SK-N-SH (cell line): ENCODE results near the gene FBXO17. TPM values are rescaled to one million over a fixed set of nuclear protein-coding genes. Genes with fewer than 3 reads are reported as not detected.
"Not testable (repeated sequence)": the region's sequence is repeated elsewhere in the genome, so short reads cannot be mapped to it uniquely, and the experiment has no call there.

Experiments
- CTCF ChIA-PET: fragments of 300-600, 350-600 bp; formaldehyde crosslinking; extraction: SDS; loops from one replicate; lab custom pipeline; 2021; lab: Yijun Ruan, JAX
- POLR2A ChIA-PET: fragments of 350-600 bp; sonication (Branson Sonifier 250); formaldehyde crosslinking; extraction: SDS; loops from one replicate; lab custom pipeline; 2020; ENCODE audit warnings: antibody characterized with exemption, inconsistent platforms; lab: Yijun Ruan, JAX
- DNase-seq: peaks from one replicate; pipeline ENCODE4 v3.0.0; 2012
- H2AFZ ChIP-seq: fragments of 200-600 bp; sonication (generic); 2 replicates; pipeline ENCODE4 v1.8.1; 2016; ENCODE audit warnings: antibody characterized with exemption, mild to moderate bottlenecking, low read depth
- H3F3A ChIP-seq: fragments of 200-600 bp; sonication (generic); replicated peaks from 2 replicates; pipeline ENCODE3; 2016; ENCODE audit warnings: antibody characterized with exemption, mild to moderate bottlenecking; ENCODE audit not compliant: insufficient read depth
- H3K27ac ChIP-seq, 2 experiments: fragments of 200-500 bp in 1 of 2; fragments of 200-600 bp in 1 of 2; sonication (Bioruptor generic) in 1 of 2; sonication (generic), shearing (Covaris generic) in 1 of 2; 2 replicates each; pipeline versions ENCODE4 v1.5.1 to v1.6.1; 2014 to 2016; ENCODE audit warnings: low read depth in 2 of 2, inconsistent platforms in 1 of 2, low read length in 1 of 2, mild to moderate bottlenecking in 1 of 2, mixed read lengths in 1 of 2
- H3K27me3 ChIP-seq: fragments of 200-600 bp; sonication (generic), shearing (Covaris generic); 2 replicates; pipeline ENCODE4 v1.6.1; 2016; ENCODE audit warnings: mixed run types; ENCODE audit not compliant: insufficient read depth
- H3K36me3 ChIP-seq, 2 experiments: fragments of 200-500 bp in 1 of 2; fragments of 200-600 bp in 1 of 2; sonication (Bioruptor generic) in 1 of 2; sonication (generic) in 1 of 2; replicated peaks in 1 of 2; 2 replicates each; pipeline versions ENCODE3 to v1.5.1; 2014 to 2016; ENCODE audit warnings: low read length in 1 of 2, mild to moderate bottlenecking in 1 of 2; ENCODE audit not compliant: insufficient read depth in 2 of 2, control insufficient read depth in 1 of 2
- H3K4me1 ChIP-seq, 2 experiments: fragments of 200-500 bp in 1 of 2; fragments of 200-600 bp in 1 of 2; sonication (Bioruptor generic) in 1 of 2; sonication (generic), shearing (Covaris generic) in 1 of 2; 2 replicates each; pipeline versions ENCODE4 v1.5.1 to v1.6.1; 2014 to 2016; ENCODE audit warnings: low read depth in 1 of 2, low read length in 1 of 2, mixed run types in 1 of 2; ENCODE audit not compliant: insufficient read depth in 2 of 2, control insufficient read depth in 1 of 2
- H3K4me2 ChIP-seq: fragments of 200-600 bp; sonication (generic), shearing (Covaris generic); 2 replicates; pipeline ENCODE4 v1.6.1; 2017; ENCODE audit warnings: mixed run types
- H3K4me3 ChIP-seq, 2 experiments: fragments of 200-500 bp in 1 of 2; fragments of 200-600 bp in 1 of 2; sonication (Bioruptor generic) in 1 of 2; sonication (generic), shearing (Covaris generic) in 1 of 2; 2 replicates each; pipeline versions ENCODE4 v1.5.1 to v1.8.1; 2014 to 2016; ENCODE audit warnings: low read depth in 2 of 2, inconsistent platforms in 1 of 2, low read length in 1 of 2, mild to moderate bottlenecking in 1 of 2, mixed read lengths in 1 of 2, moderate library complexity in 1 of 2
- H3K79me2 ChIP-seq: fragments of 200-600 bp; sonication (generic); 2 replicates; pipeline ENCODE4 v1.8.1; 2017; ENCODE audit warnings: mild to moderate bottlenecking; ENCODE audit not compliant: insufficient read depth
- H3K9ac ChIP-seq: fragments of 200-600 bp; sonication (generic); 2 replicates; pipeline ENCODE4 v1.6.1; 2017; ENCODE audit warnings: mixed run types
- H3K9me2 ChIP-seq: fragments of 200-600 bp; sonication (generic); 2 replicates; pipeline ENCODE4 v1.6.1; 2017; ENCODE audit warnings: mixed run types
- H3K9me3 ChIP-seq: fragments of 200-600 bp; sonication (generic); 2 replicates; pipeline ENCODE4 v1.6.1; 2017; ENCODE audit warnings: mixed run types, mild to moderate bottlenecking, moderate library complexity
- H4K20me1 ChIP-seq: fragments of 200-600 bp; sonication (generic); 2 replicates; pipeline ENCODE4 v1.6.1; 2017; ENCODE audit warnings: mild to moderate bottlenecking, mixed run types; ENCODE audit not compliant: insufficient read depth
- GATA2 ChIP-seq: sonication (generic); formaldehyde crosslinking; IDR thresholded peaks from 2 replicates; pipeline ENCODE4 v1.5.0; 2020; ENCODE audit warnings: mild to moderate bottlenecking, missing genetic modification reagents
- IRF3 ChIP-seq: fragments of 150-350 bp; IDR thresholded peaks from 2 replicates; pipeline ENCODE4 v1.6.1; 2016; ENCODE audit warnings: mild to moderate bottlenecking, low read depth, low read length
- MEF2A ChIP-seq: IDR thresholded peaks from 2 replicates; pipeline ENCODE4 v1.4.0; 2012; ENCODE audit warnings: low read depth, borderline replicate concordance
- MXI1 ChIP-seq: IDR thresholded peaks from 2 replicates; pipeline ENCODE4 v1.6.1; 2012; ENCODE audit warnings: mild to moderate bottlenecking, low read depth, low read length, improper control_type of control experiment
- NRF1 ChIP-seq: IDR thresholded peaks from 2 replicates; pipeline ENCODE4 v1.6.1; 2012; ENCODE audit warnings: low read depth, mild to moderate bottlenecking, low read length
- RCOR1 ChIP-seq: fragments of 150-350 bp; IDR thresholded peaks from 2 replicates; pipeline ENCODE4 v1.6.1; 2017; ENCODE audit warnings: antibody characterized with exemption, low read length
- RXRA ChIP-seq: IDR thresholded peaks from 2 replicates; pipeline ENCODE4 v1.4.0; 2012; ENCODE audit warnings: low read depth, mild to moderate bottlenecking, borderline replicate concordance
- SMC3 ChIP-seq: IDR thresholded peaks from 2 replicates; pipeline ENCODE4 v1.6.1; 2012; ENCODE audit warnings: low read depth, low read length, improper control_type of control experiment
- TCF12 ChIP-seq: IDR thresholded peaks from 2 replicates; pipeline ENCODE4 v1.4.0; 2012
- TEAD4 ChIP-seq: IDR thresholded peaks from 2 replicates; pipeline ENCODE4 v1.4.0; 2012; ENCODE audit warnings: mild to moderate bottlenecking, borderline replicate concordance; ENCODE audit not compliant: insufficient read depth
- YY1 ChIP-seq: IDR thresholded peaks from 2 replicates; pipeline ENCODE4 v1.4.0; 2012; ENCODE audit warnings: low read depth, mild to moderate bottlenecking
- WGBS: methylation state at CpG from one replicate; pipeline ENCODE4 v1.1.6; 2017; ENCODE audit warnings: low lambda C conversion rate; 5-methylcytosine and 5-hydroxymethylcytosine counted together
- polyA plus RNA-seq, 3 experiments: library from polyadenylated mRNA; depleted of rRNA; stranded (reverse); fragments of >200 nt; gene quantifications; 2 replicates each; pipeline ENCODE4 v1.2.3, GENCODE V29; 2012
- TF ChIP-seq, protein P1 (sequence below): IDR thresholded peaks from 2 replicates; pipeline ENCODE4 v1.4.0; 2012; ENCODE audit warnings: low read depth, borderline replicate concordance
- TF ChIP-seq, protein P2 (sequence below): IDR thresholded peaks from 2 replicates; pipeline ENCODE4 v1.6.1; 2012; ENCODE audit warnings: mild to moderate bottlenecking, low read depth, low read length, moderate library complexity

FBXO17 gene
- polyA plus RNA-seq, 1 of the 3 experiments (the other 2 are of a cell fraction): 40.7 TPM

DNA sequence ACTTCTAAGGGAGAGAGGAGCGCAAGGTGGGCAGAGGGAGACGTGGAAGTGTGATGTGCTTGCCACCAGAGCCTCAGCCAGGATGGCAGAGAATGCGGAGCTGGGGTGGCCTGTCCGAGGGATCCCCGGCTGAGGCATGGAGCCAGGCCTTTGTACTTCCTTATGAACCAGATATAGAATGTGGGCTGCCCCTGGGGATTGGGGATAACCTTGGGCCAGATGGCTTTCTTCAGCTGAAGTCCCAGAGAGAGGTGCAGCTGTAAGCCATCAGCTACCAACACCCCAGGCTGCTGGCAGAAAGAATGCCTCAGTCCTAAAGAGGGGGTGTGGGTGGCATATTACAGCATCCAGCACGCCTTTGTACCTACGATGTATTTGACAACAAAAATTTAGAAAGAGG is 25.5 kb upstream of the FBXO17 start:
- H3K9ac ChIP-seq: no peak overlapping the region
- TF ChIP-seq TCF12 (no peak), SMC3 (no peak), RCOR1 (no peak), MEF2A (no peak), TEAD4 (no peak), MXI1 (no peak), IRF3 (no peak), NRF1 (no peak), GATA2 (CRISPR knock-in tag) (no peak), RXRA (no peak), YY1 (no peak)
- TF ChIP-seq, protein P1, sequence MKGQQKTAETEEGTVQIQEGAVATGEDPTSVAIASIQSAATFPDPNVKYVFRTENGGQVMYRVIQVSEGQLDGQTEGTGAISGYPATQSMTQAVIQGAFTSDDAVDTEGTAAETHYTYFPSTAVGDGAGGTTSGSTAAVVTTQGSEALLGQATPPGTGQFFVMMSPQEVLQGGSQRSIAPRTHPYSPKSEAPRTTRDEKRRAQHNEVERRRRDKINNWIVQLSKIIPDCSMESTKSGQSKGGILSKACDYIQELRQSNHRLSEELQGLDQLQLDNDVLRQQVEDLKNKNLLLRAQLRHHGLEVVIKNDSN: no peak
- TF ChIP-seq, protein P2, sequence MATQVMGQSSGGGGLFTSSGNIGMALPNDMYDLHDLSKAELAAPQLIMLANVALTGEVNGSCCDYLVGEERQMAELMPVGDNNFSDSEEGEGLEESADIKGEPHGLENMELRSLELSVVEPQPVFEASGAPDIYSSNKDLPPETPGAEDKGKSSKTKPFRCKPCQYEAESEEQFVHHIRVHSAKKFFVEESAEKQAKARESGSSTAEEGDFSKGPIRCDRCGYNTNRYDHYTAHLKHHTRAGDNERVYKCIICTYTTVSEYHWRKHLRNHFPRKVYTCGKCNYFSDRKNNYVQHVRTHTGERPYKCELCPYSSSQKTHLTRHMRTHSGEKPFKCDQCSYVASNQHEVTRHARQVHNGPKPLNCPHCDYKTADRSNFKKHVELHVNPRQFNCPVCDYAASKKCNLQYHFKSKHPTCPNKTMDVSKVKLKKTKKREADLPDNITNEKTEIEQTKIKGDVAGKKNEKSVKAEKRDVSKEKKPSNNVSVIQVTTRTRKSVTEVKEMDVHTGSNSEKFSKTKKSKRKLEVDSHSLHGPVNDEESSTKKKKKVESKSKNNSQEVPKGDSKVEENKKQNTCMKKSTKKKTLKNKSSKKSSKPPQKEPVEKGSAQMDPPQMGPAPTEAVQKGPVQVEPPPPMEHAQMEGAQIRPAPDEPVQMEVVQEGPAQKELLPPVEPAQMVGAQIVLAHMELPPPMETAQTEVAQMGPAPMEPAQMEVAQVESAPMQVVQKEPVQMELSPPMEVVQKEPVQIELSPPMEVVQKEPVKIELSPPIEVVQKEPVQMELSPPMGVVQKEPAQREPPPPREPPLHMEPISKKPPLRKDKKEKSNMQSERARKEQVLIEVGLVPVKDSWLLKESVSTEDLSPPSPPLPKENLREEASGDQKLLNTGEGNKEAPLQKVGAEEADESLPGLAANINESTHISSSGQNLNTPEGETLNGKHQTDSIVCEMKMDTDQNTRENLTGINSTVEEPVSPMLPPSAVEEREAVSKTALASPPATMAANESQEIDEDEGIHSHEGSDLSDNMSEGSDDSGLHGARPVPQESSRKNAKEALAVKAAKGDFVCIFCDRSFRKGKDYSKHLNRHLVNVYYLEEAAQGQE: no peak
- H3K9me3 ChIP-seq: no peaks in the 10 kb centered on the region
- H3K4me3 ChIP-seq: no peak overlapping the region
- ChIA-PET CTCF (interaction anchor here (1.7 kb wide), 1 partner anchor 39 kb away, joined by 4 read pairs; no protein-coding TSS in a partner anchor), POLR2A (no interaction called here)
- H3K4me1 ChIP-seq: no peaks in the 10 kb centered on the region; a peak in 1 of 4 replicates
- H3K9me2 ChIP-seq: no peaks in the 10 kb centered on the region
- H3K27me3 ChIP-seq: no peaks in the 10 kb centered on the region
- DNase-seq: no peak
- no peaks in the 10 kb centered on the region for H3F3A ChIP-seq
- no peak overlapping the region for H2AFZ ChIP-seq
- 74% methylated on average over 7 of the region's 7 CpGs for WGBS
- no peaks in the 10 kb centered on the region for H3K36me3 ChIP-seq
- no peaks in the 10 kb centered on the region for H4K20me1 ChIP-seq
- no peaks in the 10 kb centered on the region for H3K79me2 ChIP-seq
- H3K4me2 ChIP-seq: no peak overlapping the region
- no peak overlapping the region for H3K27ac ChIP-seq

DNA sequence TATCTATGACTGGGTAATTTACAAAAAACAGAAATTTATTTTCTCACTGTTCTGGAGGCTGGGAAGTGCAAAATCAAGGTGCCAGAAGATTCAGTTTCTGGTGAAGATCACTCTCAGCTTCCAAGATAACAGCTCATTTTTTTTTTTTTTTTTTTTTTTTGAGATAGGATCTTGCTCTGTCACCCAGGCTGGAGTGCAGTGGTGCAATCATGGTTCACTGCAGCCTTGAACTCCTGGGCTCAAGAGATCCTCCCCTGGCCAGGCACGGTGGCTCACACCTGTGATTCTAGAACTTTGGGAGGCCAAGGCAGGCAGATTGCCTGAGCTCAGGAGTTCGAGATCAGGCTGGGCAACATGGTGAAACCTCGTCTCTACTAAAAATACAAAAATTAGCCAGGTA is 22.0 kb upstream of the FBXO17 start:
- H3K79me2 ChIP-seq, CTCF ChIA-PET, H3K4me1 ChIP-seq, DNase-seq, H3K9ac ChIP-seq, H2AFZ ChIP-seq, H3K27ac ChIP-seq, H3K4me2 ChIP-seq, H3K4me3 ChIP-seq, H3K27me3 ChIP-seq, H3K9me2 ChIP-seq, H3K9me3 ChIP-seq, H4K20me1 ChIP-seq, H3K36me3 ChIP-seq: not testable (repeated sequence)
- H3F3A ChIP-seq: peaks cover 10% of the 10 kb centered on the region
- 78% methylated on average over 3 of the region's 3 CpGs for WGBS
- POLR2A ChIA-PET: interaction anchor here (0.6 kb wide), 1 partner anchor 135 kb away, joined by 3 read pairs; no protein-coding TSS in a partner anchor
